Hepatocyte (in vitro differentiated cells): ENCODE measurements around the gene ZNF8.

Experiments used
- EZH2 ChIP-seq: fragments of 200-600 bp; sonication (generic); IDR thresholded peaks from 2 replicates; pipeline ENCODE4 v1.6.1; 2016; ENCODE audit warnings: antibody characterized with exemption, mild to moderate bottlenecking, borderline replicate concordance
- TF ChIP-seq, protein P1 (sequence below): fragments of 200-600 bp; sonication (generic); IDR thresholded peaks from 2 replicates; pipeline ENCODE4 v1.5.1; 2016; ENCODE audit warnings: antibody characterized with exemption, mild to moderate bottlenecking; ENCODE audit not compliant: poor library complexity

DNA sequence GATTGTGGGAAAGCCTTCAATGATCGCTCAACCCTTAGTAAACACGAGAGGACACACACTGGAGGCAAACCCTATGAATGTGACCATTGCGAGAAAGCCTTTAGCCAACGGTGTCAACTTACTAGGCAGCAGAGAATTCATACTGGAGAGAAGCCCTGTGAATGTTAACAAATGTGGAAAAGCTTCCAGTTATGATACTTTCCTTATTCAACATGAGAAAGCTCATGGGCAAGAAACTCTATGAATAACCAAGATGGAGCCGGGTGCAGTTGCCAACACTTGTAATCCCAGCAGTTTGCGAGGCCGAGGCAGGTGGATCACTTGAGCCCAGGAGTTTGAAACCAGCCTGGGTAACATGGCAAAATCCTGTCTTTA is 15.8 kb upstream of the ZNF8 start:
- TF ChIP-seq, protein P1, sequence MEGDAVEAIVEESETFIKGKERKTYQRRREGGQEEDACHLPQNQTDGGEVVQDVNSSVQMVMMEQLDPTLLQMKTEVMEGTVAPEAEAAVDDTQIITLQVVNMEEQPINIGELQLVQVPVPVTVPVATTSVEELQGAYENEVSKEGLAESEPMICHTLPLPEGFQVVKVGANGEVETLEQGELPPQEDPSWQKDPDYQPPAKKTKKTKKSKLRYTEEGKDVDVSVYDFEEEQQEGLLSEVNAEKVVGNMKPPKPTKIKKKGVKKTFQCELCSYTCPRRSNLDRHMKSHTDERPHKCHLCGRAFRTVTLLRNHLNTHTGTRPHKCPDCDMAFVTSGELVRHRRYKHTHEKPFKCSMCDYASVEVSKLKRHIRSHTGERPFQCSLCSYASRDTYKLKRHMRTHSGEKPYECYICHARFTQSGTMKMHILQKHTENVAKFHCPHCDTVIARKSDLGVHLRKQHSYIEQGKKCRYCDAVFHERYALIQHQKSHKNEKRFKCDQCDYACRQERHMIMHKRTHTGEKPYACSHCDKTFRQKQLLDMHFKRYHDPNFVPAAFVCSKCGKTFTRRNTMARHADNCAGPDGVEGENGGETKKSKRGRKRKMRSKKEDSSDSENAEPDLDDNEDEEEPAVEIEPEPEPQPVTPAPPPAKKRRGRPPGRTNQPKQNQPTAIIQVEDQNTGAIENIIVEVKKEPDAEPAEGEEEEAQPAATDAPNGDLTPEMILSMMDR, result no peak
- TF ChIP-seq EZH2, result no peak
